HTR-8/SVneo (cell line): ENCODE results near the gene SLX9.
"Not testable (repeated sequence)": the region's sequence is repeated elsewhere in the genome, so short reads cannot be mapped to it uniquely, and the experiment has no call there.

Source experiments
- DNase-seq: peaks from one replicate; pipeline ENCODE4 v3.0.0; 2011; ENCODE audit warnings: low spot score, mixed read lengths; ENCODE audit not compliant: insufficient read length
- FAIRE-seq: peaks from 2 replicates; lab custom pipeline; 2011; peaks lifted over from hg19 to GRCh38; lab: Jason Lieb, UNC

Gene SLX9

DNA sequence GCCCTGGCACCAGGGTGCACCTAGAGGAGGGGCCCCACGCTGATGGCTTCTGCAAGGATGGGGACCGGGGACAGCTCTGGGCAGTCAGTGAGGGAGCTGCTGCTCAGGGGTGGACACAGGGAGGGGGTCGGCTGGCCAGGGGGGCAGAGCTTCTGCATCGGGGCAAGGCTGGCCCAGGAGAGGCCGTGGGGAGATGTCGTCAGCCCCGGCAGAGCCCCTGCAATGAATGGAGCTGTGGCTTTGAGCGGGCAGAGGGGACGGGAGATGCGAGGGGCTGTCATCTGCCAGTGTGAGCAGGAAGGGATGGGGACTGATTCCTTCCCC is 31.8 kb downstream of the SLX9 start:
- FAIRE-seq = no peak
- DNase-seq = no peak

- DNase-seq (no peak), FAIRE-seq (peak; percentile 26)
These were observed 32.5 kb downstream of the SLX9 start for GRCh38 chr21:44972301-44972814.

DNA sequence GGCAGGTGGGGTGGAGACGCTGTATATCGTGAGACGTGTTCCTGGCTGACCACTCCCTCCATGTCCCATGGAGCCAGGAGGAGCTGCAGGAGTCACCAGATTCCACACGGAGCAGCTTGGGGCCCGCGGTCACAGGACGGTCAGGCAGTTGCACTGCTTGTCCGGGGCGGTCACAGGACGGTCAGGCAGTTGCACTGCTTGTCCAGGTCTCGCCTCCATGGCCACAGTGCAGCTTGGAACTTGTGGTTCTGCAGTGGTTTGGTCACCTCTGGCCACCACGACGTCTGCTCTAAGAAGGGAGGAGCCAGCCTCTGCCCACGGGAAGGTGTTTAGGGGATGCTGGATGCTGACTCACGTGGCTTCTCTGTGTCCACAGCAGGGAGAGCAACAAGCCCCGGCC is 33.0 kb downstream of the SLX9 start:
- peak; percentile 57 for FAIRE-seq
- DNase-seq = no peak

- FAIRE-seq = no peak
- no peak for DNase-seq
These were observed 33.8 kb downstream of the SLX9 start for GRCh38 chr21:44973598-44973997.

- FAIRE-seq (no peak), DNase-seq (no peak)
These were observed 34.8 kb downstream of the SLX9 start for GRCh38 chr21:44974676-44975075.

DNA sequence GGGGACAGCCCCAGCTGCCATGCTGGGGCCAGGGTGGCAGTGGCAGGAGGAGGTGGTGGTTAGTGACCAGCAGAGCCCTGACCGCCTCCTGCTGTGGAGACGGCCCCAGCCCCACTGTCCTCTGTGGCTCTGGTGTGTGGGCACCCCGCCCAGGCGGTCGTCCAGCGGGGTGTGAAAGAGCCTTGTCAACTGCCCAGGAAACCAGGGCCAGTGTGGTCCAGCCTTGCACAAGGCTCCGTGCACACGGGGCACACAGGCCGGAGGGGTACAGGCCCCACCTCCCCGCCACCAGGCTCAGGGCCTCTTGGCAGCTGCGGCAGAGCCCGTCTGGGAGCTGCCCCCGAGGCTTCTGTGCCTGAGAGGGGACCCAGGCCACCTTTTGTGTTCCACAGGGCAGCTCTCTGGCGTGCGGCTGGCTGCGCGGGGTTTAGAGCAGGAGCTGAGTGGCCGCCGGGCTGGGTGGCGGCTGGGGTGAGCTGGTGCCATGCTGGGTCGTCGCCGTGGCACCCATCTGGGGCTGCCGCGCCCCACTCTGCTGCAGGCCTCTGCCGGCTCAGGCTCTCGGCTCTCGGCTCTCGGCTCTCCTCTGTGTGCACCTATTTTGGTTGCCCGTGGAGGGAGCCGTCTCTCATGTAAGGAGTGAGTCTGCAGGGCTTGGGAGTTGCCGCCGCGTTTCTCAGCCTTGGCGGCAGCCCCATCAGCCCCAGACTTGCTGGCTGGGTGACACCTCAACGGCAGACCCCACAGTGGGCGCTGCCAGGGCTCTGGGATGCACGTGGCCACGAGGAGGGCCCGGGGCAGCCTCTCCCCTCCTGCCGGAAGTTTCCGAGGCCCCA is 36.1 kb downstream of the SLX9 start:
- DNase-seq (no peak), FAIRE-seq (no peak)

GRCh38 chr21:44976556-44977393 is 36.9 kb downstream of the SLX9 start:
- not testable (repeated sequence) for DNase-seq, FAIRE-seq

DNA sequence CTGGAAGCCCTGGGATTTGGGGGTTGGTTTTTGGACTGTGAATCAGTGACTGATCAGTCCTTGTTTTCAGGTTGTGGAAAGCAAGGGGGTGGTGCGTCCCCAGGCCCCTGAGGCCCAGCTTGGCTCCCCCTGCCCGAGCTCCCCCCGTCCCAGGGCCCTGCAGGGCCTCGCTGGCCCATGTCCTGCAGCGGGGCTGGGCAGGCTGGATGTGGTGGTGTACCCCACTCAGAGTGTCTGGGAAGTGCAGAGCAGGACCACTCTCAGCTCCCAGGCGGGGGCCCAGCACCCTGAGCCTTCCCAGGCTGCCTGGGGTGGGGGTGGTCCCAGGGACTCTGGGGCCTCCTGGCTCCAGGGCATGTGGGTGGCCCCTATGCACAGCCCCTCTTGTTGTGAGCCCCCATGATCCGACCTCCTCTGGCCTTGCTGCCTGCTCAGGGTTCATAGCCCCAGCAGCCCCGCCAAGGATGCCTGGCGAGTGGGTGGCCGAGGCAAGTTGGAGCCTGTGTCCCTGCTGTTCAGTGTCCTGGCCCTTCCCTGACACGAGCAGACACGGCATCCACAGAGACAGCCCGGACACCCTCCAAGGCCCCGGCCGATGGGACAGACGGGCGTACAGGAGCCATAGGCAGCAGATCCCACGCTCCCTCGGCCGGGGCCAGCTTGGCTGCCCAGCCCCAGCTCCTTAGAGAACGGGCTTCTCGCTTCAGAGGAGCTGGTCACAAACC is 37.9 kb downstream of the SLX9 start:
- DNase-seq = no peak
- FAIRE-seq = no peak

GRCh38 chr21:44979687-44980561 is 40.1 kb downstream of the SLX9 start:
- DNase-seq (no peak), FAIRE-seq (no peak)

DNA sequence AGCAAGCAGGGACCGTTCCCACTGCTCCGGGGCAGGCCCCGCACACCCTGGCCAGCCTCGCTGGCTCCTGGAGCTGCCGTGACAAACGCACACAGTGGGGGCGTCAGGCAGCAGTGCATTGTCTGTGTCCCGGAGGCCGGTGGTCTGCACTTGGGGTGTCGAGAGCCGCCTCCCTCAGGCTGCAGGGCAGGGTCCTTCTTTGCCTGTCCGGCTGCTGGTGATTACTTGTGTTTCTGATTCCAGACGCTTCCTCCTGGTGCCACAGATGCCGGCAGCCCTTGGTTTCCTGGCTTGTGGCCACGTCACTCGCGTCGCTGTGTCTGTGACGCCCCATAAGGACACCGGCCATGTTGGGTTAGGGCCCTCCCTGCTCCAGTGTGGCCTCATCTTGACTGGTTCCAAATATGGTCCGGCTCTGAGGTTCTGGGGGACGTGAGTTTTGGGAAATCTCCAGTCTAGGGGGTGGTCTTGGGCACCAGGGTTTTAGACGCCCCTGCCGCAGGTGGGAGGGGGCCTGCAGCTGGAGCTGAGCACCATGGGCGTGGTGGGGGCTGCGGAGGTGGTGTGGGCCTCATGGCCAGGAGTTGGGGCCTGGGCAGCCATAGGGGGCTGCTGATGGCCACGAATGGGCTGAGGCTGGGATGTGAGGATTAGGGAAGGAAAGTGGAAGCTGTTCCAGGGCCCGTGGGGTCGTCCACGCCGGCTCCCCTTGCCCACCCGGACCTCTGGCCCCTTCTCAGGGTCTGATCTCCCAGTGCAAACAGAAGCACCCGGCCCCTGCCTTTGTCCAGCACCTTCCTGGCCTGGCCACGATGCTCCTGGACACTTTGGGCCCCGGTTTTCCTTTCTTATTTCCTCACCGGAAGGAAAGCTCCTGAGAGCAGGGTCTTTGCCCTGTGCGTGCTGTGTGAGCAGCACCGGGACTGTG is 41.0 kb downstream of the SLX9 start:
- FAIRE-seq = no peak
- DNase-seq = no peak

DNA sequence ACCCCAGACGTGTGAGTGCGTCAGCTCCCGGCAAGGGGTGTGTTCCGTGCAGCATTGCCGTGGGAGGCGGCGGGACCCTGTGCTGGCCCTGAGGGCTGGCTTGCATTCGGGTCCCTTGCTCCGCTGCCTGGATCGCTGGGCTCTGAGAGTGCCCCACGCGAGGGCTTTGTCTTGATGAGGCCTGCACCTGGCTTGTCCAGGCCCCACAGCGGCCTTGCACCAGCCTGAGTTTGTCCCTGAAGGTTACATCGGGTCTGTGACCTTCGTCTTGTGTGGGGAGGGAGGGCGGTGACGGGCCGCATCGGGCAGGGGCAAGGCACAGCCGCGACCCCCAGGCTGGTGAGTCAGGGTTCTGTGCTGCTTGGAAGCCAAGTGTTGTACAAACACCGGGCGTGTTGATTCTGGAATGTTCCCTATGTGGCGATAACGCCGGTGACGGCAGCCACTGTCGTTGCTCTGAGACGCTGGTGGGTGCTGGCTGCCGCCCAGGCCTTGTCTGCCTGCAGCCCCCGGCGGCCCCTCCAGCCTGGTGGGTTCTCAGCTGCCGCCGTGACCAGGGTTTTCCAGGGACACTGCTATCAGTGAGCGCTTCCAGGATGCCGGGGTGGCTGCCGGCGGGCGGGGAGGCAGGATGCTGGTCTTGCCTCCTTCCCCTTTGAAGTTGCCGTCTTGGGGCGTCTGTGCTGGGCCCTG is 42.9 kb downstream of the SLX9 start:
- peak; percentile 23 for FAIRE-seq
- DNase-seq = no peak

DNA sequence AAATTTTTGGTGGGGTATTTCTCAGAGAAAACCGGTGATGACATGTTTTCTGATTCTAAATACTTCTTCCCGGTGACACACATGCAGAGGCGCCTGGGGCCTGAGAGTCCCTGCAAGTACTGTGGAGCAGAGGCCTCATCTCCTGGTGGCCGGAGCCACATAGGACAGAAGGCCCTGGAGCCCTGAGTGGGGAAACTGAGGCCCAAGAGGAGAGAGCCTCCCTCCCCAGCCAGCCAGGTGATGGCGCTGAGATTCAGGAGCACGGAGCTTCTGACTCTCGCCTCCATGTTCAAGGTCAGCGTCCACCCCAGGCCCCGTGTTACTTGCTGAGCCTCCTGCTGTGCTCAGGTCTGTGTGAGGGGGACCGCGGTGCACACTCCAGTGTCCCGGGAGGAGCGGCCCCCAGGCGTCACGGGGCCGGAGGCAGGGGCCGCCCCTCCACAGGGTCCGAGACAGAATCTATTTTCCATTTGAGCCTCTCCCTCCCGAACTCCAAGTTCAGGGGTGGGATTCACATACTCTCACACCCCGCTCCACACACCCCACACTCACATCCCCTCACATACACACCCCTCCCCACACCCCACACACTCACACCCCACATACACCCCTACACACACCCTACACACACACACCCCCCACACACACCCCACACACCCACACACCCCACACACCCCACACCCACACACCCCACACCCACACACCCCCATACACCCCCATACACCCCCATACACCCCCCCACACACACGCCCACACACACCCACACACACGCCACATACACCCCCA is 43.8 kb downstream of the SLX9 start:
- FAIRE-seq (peak; percentile 86), DNase-seq (no peak)

DNA sequence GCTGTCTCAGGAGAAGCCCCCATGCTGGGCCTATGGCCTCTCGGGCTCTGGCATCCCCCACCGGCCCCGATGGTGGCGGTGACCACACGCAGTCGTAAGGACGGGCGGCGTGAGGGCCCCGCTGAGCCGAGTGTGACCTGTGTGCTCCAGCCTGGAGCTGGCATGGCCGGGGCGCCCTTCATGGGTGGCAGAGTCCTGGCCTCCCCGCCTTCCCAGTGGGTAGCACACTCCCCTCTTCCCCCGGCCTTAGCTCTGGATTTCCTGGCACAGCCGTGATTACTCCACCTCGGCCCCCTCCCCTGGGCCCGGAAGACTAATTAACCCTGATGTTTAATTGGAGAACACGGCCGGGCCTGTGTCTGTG is 44.6 kb downstream of the SLX9 start:
- DNase-seq = no peak
- FAIRE-seq = no peak

- DNase-seq (no peak), FAIRE-seq (no peak)
These were observed 45.1 kb downstream of the SLX9 start for GRCh38 chr21:44984792-44985440.

DNA sequence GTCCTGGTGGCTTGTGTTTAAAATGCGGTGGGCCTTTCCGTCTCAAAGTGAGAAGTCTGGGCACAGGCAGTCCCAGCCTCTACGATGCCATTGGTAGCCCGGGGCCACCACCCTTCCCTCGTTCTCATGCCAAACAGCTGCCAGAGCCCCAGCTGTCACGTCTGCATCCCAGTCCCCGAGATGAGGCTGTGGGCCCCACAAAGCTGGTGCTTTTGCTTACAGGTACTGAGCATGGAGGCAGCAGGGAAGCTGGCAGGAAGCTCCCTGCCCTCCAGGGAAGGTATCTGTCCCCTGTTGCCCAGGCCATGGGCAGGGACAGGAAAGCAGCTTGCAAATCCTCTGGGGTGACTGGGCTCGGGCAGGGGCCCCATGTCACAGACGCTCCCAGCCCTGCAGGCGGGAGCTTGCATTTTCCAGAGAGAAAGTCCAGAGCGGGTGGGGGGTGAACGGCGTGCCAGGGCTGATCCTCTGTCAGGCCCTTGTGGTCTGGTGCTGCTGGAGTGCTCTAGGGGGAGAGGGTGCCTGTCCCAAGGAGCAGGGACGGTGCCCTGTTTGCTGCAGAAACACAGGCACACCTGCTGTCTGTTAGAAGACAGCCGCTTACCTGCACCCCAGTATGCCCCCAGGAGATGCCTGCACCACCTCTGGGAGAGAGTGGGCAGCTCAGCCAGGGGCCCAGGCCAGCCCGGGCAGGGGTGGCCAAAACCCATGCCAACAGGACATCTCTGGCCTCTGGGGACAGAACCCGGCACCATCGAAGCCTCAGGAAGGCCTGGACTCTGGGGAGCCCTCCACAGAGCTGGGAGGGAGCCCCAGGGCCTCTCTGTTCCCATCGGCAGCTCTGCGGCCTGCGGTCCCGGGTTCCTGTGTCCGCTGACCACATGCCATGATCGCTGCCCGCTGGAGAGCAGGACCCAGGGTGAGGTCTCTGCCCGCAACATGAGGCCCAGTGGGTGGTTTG is 45.9 kb downstream of the SLX9 start:
- no peak for FAIRE-seq

More for the DNA sequence above, 45.9 kb downstream of the SLX9 start:
- no peak for DNase-seq
